K562 (cell line): ENCODE measurements around the gene ACOT9. TPM values are rescaled to one million over a fixed set of nuclear protein-coding genes. Genes with fewer than 3 reads are reported as not detected.

Experiments used
- ATAC-seq: fragments of 200-7000 bp; cut with Tn5 transposase; 3 replicates; pipeline ENCODE4 v1.9.1; 2020; ENCODE audit warnings: moderate library complexity
- BruUV-seq: library from RNA; stranded (reverse); fragments of 400-500 nt; replicated peaks from 2 replicates; lab custom pipeline; 2021; lab: Mats Ljungman, UMichigan
- CTCF ChIA-PET: fragments of 300-600 bp; formaldehyde crosslinking; extraction: SDS; loops from one replicate; lab custom pipeline; 2021; ENCODE audit warnings: low intra/inter-chr PET ratio; lab: Yijun Ruan, JAX
- POLR2A ChIA-PET: fragments of 300-600, 350-650 bp; sonication (Branson Sonifier 250); formaldehyde crosslinking; extraction: SDS; loops from one replicate; lab custom pipeline; 2021; ENCODE audit warnings: antibody characterized with exemption, inconsistent platforms; lab: Yijun Ruan, JAX
- DNase-seq, 4 experiments: peaks; one replicate each; pipeline versions ENCODE4 v3.0.0 to v3.0.0-alpha.2; 2011 to 2018; ENCODE audit warnings: low spot score in 3 of 4, mixed read lengths in 3 of 4; ENCODE audit errors: extremely low read depth in 1 of 4
- FAIRE-seq: peaks from 2 replicates; lab custom pipeline; 2011; peaks lifted over from hg19 to GRCh38; lab: Jason Lieb, UNC
- H2AFZ ChIP-seq: 2 replicates; pipeline ENCODE4 v1.6.0; 2011; ENCODE audit warnings: low read depth, low read length, control low read depth, inconsistent platforms
- H3K27ac ChIP-seq: fragments of 200-600 bp; 3 replicates; pipeline ENCODE4 v1.8.0; 2011; ENCODE audit warnings: low read depth, mild to moderate bottlenecking, control low read depth, inconsistent platforms, low read length, moderate library complexity, mixed read lengths; ENCODE audit errors: extremely low read depth
- H3K27me3 ChIP-seq, 2 experiments: fragments of 300-600 bp in 1 of 2; 2 replicates in 1 of 2; 3 replicates in 1 of 2; pipeline versions ENCODE4 v1.6.0 to v1.8.0; 2011; ENCODE audit warnings: inconsistent platforms in 2 of 2, low read length in 2 of 2, mild to moderate bottlenecking in 1 of 2, mixed read lengths in 1 of 2, moderate library complexity in 1 of 2; ENCODE audit not compliant: control insufficient read depth in 2 of 2, insufficient read depth in 2 of 2
- H3K36me3 ChIP-seq: fragments of 300-600 bp; 3 replicates; pipeline ENCODE4 v1.8.0; 2011; ENCODE audit warnings: mild to moderate bottlenecking, low read length, inconsistent platforms; ENCODE audit not compliant: control insufficient read depth, insufficient read depth
- H3K4me1 ChIP-seq, 2 experiments: fragments of 200-600 bp in 1 of 2; replicated peaks in 1 of 2; 2 replicates in 1 of 2; 3 replicates in 1 of 2; pipeline versions ENCODE4 v1.5.1 to v1.8.0; 2011; ENCODE audit warnings: inconsistent platforms in 2 of 2, low read length in 2 of 2, mild to moderate bottlenecking in 1 of 2, mixed read lengths in 1 of 2, moderate library complexity in 1 of 2; ENCODE audit not compliant: control insufficient read depth in 2 of 2, insufficient read depth in 2 of 2
- H3K4me2 ChIP-seq: 2 replicates; pipeline ENCODE4 v1.6.1; 2011; ENCODE audit warnings: low read length, control low read depth, inconsistent platforms, mixed read lengths; ENCODE audit not compliant: insufficient read depth
- H3K4me3 ChIP-seq: fragments of 200-600 bp; sonication (generic), shearing (Covaris generic); 2 replicates; pipeline ENCODE4 v1.5.1; 2016; ENCODE audit warnings: control low read depth, inconsistent platforms
- H3K79me2 ChIP-seq: fragments of 200-600 bp; 3 replicates; pipeline ENCODE4 v1.8.0; 2011; ENCODE audit warnings: low read length, inconsistent platforms; ENCODE audit not compliant: control insufficient read depth, insufficient read depth
- H3K9ac ChIP-seq, 2 experiments: 2 replicates each; pipeline versions ENCODE4 v1.6.0 to v1.6.1; 2011; ENCODE audit warnings: low read depth in 2 of 2, low read length in 2 of 2, control low read depth in 1 of 2, inconsistent platforms in 1 of 2, mild to moderate bottlenecking in 1 of 2, mixed read lengths in 1 of 2; ENCODE audit not compliant: insufficient read depth in 1 of 2
- H3K9me1 ChIP-seq: one replicate; pipeline ENCODE4 v1.6.0; 2011; ENCODE audit warnings: inconsistent platforms, mild to moderate bottlenecking, low read length, moderate library complexity; ENCODE audit not compliant: control insufficient read depth, insufficient read depth
- H3K9me3 ChIP-seq: replicated peaks from 2 replicates; pipeline ENCODE4 v1.5.1; 2011; ENCODE audit warnings: low read depth, low read length, inconsistent platforms; ENCODE audit not compliant: control insufficient read depth, insufficient read depth
- H4K20me1 ChIP-seq: replicated peaks from 2 replicates; pipeline ENCODE4 v1.6.1; 2011; ENCODE audit warnings: low read length, inconsistent platforms, mixed read lengths; ENCODE audit not compliant: control insufficient read depth, insufficient read depth
- FOSL1 ChIP-seq: fragments of 200-800 bp; sonication (Bioruptor generic); conservative IDR thresholded peaks from 2 replicates; pipeline ENCODE4 v1.6.1; 2016; ENCODE audit warnings: missing genetic modification characterization, missing compliant biosample characterization
- FOXO4 ChIP-seq: fragments of 450-650 bp; formaldehyde crosslinking; IDR thresholded peaks from 2 replicates; pipeline ENCODE4 v1.4.0; 2020; ENCODE audit warnings: mild to moderate bottlenecking, moderate library complexity
- GTF2F1 ChIP-seq: IDR thresholded peaks from 2 replicates; pipeline ENCODE4 v1.6.1; 2011; ENCODE audit warnings: low read depth, low read length, improper control_type of control experiment
- NKRF ChIP-seq: fragments of 450-650 bp; IDR thresholded peaks from 2 replicates; pipeline ENCODE4 v1.6.1; 2016; ENCODE audit warnings: borderline replicate concordance
- POLR2AphosphoS5 ChIP-seq: IDR thresholded peaks from 2 replicates; pipeline ENCODE4 v1.6.1; 2011; ENCODE audit warnings: mild to moderate bottlenecking, low read depth, low read length, moderate library complexity; ENCODE audit not compliant: control insufficient read depth, insufficient read depth
- TCFL5 ChIP-seq: fragments of 250-450 bp; sonication (Bioruptor Pico); conservative IDR thresholded peaks from 2 replicates; pipeline ENCODE4 v1.6.1; 2021; ENCODE audit warnings: mild to moderate bottlenecking, moderate library complexity, matching md5 sums
- ZNF79 ChIP-seq: fragments of 250-450 bp; sonication (Bioruptor Pico); IDR thresholded peaks from 2 replicates; pipeline ENCODE4 v1.4.0; 2020; ENCODE audit warnings: low read depth, mild to moderate bottlenecking, moderate library complexity
- WGBS: fragments of 100-300 bp; shearing (Covaris generic); methylation state at CpG from one replicate; pipeline ENCODE4 v1.1.6; 2016; ENCODE audit warnings: low coverage, mixed read lengths; ENCODE audit not compliant: insufficient coverage; ENCODE audit errors: missing lambda C conversion rate; 5-methylcytosine and 5-hydroxymethylcytosine counted together
- in situ Hi-C: fragments of 300-500 bp; cut with MboI; formaldehyde crosslinking; loops from 4 replicates; pipeline ENCODE4 v1.15.0; 2018; ENCODE audit warnings: inconsistent platforms, mixed read lengths
- intact Hi-C: fragments of 100-400 bp; cut with micrococcal nuclease; formaldehyde crosslinking; loops from 2 replicates; pipeline ENCODE4 v1.14.2; 2022
- polyA plus RNA-seq, 8 experiments: library from polyadenylated mRNA; depleted of rRNA in 4 of 8; stranded (reverse) in 5 of 8; unstranded in 3 of 8; fragments of >200 nt; fragmentation: Nextera tagmentation in 2 of 8; fragmentation: Illumina TruSeq in 1 of 8; extraction: Ambion mirVana in 2 of 8; extraction: Trizol in 1 of 8; gene quantifications; 2 replicates each; pipeline versions ENCODE4 v1.2.1 to v1.2.3, GENCODE V29; 2011 to 2014; ENCODE audit warnings: inconsistent platforms in 1 of 8, missing spikeins in 1 of 8
- total RNA-seq, 7 experiments: library from RNA; depleted of rRNA in 6 of 7; stranded (reverse); fragments of >200 nt in 6 of 7; fragmentation: Illumina TruSeq in 2 of 7; extraction: Trizol in 2 of 7; gene quantifications; 2 replicates each; pipeline versions ENCODE4 v1.2.1 to v1.2.3, GENCODE V29; 2011 to 2021; ENCODE audit warnings: low replicate concordance in 1 of 7
- TF ChIP-seq, protein P1 (sequence below): fragments of 450-650 bp; IDR thresholded peaks from 2 replicates; pipeline ENCODE4 v1.7.1; 2018; ENCODE audit warnings: mild to moderate bottlenecking, low read depth; ENCODE audit not compliant: partially characterized antibody

ACOT9 gene
- total and polyA plus RNA-seq, 9 of the 15 experiments (the other 6 are each of a cell fraction or from before 2014, with no cell fraction given) = 31.2 to 80.9 (median 45.3) TPM

- in situ Hi-C loops = no loop called here
- WGBS = 67% methylated on average over 1 of the region's 11 CpGs
- H3K4me1 ChIP-seq = no peaks in the 10 kb centered on the region; a peak in 2 of 5 replicates
- FAIRE-seq (no peak), ATAC-seq (no peak), DNase-seq (no peak)
- ChIA-PET CTCF (no interaction called here), POLR2A (no interaction called here)
- peaks cover 11% of the 10 kb centered on the region for H3K36me3 ChIP-seq
- H3K9me1 ChIP-seq = no peaks in the 10 kb centered on the region
- TF ChIP-seq NKRF (no peak), ZNF79 (CRISPR knock-in tag) (no peak), FOSL1 (tag) (no peak), TCFL5 (CRISPR knock-in tag) (no peak), POLR2AphosphoS5 (no peak), GTF2F1 (no peak), FOXO4 (CRISPR knock-in tag) (no peak)
- TF ChIP-seq, protein P1, sequence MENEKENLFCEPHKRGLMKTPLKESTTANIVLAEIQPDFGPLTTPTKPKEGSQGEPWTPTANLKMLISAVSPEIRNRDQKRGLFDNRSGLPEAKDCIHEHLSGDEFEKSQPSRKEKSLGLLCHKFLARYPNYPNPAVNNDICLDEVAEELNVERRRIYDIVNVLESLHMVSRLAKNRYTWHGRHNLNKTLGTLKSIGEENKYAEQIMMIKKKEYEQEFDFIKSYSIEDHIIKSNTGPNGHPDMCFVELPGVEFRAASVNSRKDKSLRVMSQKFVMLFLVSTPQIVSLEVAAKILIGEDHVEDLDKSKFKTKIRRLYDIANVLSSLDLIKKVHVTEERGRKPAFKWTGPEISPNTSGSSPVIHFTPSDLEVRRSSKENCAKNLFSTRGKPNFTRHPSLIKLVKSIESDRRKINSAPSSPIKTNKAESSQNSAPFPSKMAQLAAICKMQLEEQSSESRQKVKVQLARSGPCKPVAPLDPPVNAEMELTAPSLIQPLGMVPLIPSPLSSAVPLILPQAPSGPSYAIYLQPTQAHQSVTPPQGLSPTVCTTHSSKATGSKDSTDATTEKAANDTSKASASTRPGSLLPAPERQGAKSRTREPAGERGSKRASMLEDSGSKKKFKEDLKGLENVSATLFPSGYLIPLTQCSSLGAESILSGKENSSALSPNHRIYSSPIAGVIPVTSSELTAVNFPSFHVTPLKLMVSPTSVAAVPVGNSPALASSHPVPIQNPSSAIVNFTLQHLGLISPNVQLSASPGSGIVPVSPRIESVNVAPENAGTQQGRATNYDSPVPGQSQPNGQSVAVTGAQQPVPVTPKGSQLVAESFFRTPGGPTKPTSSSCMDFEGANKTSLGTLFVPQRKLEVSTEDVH = no peak
- no peak overlapping the region for H3K4me3 ChIP-seq
- no peaks in the 10 kb centered on the region for H3K9me3 ChIP-seq
- no peak overlapping the region for H3K4me2 ChIP-seq
- no TSS peak for BruUV-seq
- H3K27me3 ChIP-seq = no peaks in the 10 kb centered on the region
- no peak overlapping the region for H3K9ac ChIP-seq
- H4K20me1 ChIP-seq = no peaks in the 10 kb centered on the region
- H3K79me2 ChIP-seq = no peaks in the 10 kb centered on the region
- intact Hi-C loops = no loop called here
- no peak overlapping the region for H2AFZ ChIP-seq
- H3K27ac ChIP-seq = no peak overlapping the region
These were observed 47.0 kb upstream of the ACOT9 start for GRCh38 chrX:23790155-23790497.
